Measurements from ENCODE around the gene SFN.
"Not testable (repeated sequence)": the region's sequence is repeated elsewhere in the genome, so short reads cannot be mapped to it uniquely, and the experiment has no call there.

SFN gene

GRCh38 chr1:26828411-26828991 is 34.4 kb upstream of the SFN start:
- TF ChIP-seq Cebpa-rat (IDR thresholded peaks at IDR 0.05) = no peak
- peaks cover 67% of the 10 kb centered on the region for H3K4me1 ChIP-seq
- no peak overlapping the region for H3K4me3 ChIP-seq
- no peaks in the 10 kb centered on the region for H3K9me3 ChIP-seq
- H3K9ac ChIP-seq = peak overlapping the region; percentile 33
- H3K27ac ChIP-seq = 0 out of 2 replicates have a peak overlapping the region, but pooled peaks have one; percentile 18
- peaks cover 42% of the 10 kb centered on the region for H3K36me3 ChIP-seq
- no peaks in the 10 kb centered on the region for H3K27me3 ChIP-seq
- H3K4me2 ChIP-seq = peak overlapping the region; percentile 97
- H4K20me1 ChIP-seq = peaks cover 59% of the 10 kb centered on the region

GRCh38 chr1:26829184-26829911 is 33.6 kb upstream of the SFN start:
- peaks cover 47% of the 10 kb centered on the region for H3K36me3 ChIP-seq
- peaks cover 75% of the 10 kb centered on the region for H3K4me1 ChIP-seq

GRCh38 chr1:26831059-26831458 is 31.9 kb upstream of the SFN start:
- no peak for TF ChIP-seq Cebpa-rat (IDR thresholded peaks at IDR 0.05)
- Histone ChIP-seq H3K27ac (no peak overlapping the region), H4K20me1 (peaks cover 61% of the 10 kb centered on the region), H3K9me3 (no peaks in the 10 kb centered on the region), H3K36me3 (peaks cover 64% of the 10 kb centered on the region), H3K4me1 (peaks cover 69% of the 10 kb centered on the region), H3K4me3 (no peak overlapping the region), H3K27me3 (no peaks in the 10 kb centered on the region), H3K9ac (no peak overlapping the region), H3K4me2 (no peak overlapping the region)

More at GRCh38 chr1:26829184-26829911, 33.6 kb upstream of the SFN start:
- Histone ChIP-seq H3K4me3 (no peak overlapping the region), H3K9me3 (no peaks in the 10 kb centered on the region), H3K27ac (0 out of 2 replicates have a peak overlapping the region, but pooled peaks have one; percentile 18), H3K9ac (peak overlapping the region; percentile 33), H4K20me1 (peaks cover 61% of the 10 kb centered on the region), H3K4me2 (peak overlapping the region; percentile 97), H3K27me3 (no peaks in the 10 kb centered on the region)
- no peak for TF ChIP-seq Cebpa-rat (IDR thresholded peaks at IDR 0.05)

DNA sequence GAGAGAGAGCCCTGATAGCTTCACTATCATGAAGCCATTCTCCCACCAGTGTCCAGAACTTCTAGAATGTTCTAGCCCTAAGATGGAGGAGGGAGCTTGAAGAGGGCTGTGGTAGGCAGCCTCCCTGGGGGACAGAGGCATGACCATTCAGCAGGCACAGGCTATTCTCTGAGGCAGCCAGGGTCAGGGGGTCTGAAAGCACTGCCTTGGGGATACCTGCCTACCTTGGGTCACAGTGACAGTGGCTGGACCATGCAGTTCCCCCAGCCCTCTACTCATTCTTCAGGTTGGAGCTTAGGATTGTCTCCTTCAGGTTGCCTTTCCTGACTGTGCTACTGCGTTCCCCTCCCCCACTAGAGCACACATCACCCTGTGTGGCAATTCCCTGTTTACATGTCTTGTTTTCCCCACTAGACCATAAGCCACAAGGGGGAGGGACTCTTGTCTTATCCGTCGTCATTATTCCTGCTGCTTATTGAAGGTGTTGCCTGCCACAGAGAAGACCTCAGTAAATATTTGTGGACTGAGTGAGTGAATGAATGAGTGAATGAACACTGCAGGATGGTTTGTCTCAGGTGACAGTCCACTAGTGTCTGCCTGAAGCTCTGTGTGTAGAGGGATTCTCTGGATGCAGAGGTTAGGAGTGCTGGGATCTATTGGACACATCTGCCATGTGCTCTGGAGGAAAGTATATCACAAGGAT is 31.3 kb upstream of the SFN start:
- Histone ChIP-seq H3K9ac (peak overlapping the region; percentile 25; the same call in 1 of the 2 replicates), H3K36me3 (peaks cover 71% of the 10 kb centered on the region), H3K4me1 (peaks cover 67% of the 10 kb centered on the region), H3K27me3 (no peaks in the 10 kb centered on the region), H4K20me1 (peaks cover 61% of the 10 kb centered on the region), H3K4me3 (no peak overlapping the region), H3K27ac (0 out of 2 replicates have a peak overlapping the region, but pooled peaks have one; percentile 29), H3K4me2 (no peak overlapping the region; the same call in 1 of the 2 replicates), H3K9me3 (no peaks in the 10 kb centered on the region)
- TF ChIP-seq Cebpa-rat (IDR thresholded peaks at IDR 0.05) = no peak

DNA sequence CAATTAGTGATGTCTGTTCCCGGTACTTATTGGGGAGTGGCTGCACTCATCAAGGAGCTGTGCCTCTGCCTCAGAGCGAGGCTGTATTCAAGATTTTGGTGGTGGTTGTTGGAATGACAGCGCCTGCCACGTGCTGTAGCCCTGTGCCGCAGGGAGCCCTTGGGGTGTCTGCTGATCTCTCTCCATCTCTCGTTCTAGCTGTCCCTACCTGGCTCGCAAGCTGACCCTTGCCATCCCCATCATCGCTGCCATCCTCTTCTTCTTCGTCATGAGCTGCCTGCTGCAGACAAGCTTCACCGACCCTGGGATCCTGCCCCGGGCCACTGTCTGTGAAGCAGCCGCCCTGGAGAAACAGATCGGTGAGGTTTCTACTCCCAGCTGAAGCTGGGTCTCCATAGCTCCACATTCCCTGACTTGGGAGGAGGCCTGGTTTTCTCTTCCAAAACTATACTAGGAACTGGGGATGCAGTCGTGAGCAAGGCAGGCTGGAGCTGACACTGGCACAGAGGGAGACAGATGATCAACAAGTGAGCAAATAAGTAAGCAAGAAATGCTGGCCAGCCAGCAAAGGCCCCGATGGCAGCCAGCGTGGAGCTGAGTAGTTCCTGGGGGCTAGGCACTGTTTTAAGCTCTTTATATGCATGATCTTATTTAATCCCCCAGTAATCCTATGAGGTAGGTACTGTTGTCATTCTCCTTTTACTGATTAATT is 30.5 kb upstream of the SFN start:
- H3K9ac ChIP-seq = peak overlapping the region; percentile 25; the same call in 1 of the 2 replicates
- H3K36me3 ChIP-seq = peaks cover 74% of the 10 kb centered on the region
- H3K4me1 ChIP-seq = peaks cover 65% of the 10 kb centered on the region
- no peak overlapping the region for H3K4me3 ChIP-seq
- H4K20me1 ChIP-seq = peaks cover 58% of the 10 kb centered on the region
- H3K4me2 ChIP-seq = peak overlapping the region; percentile 88
- H3K27me3 ChIP-seq = no peaks in the 10 kb centered on the region
- H3K27ac ChIP-seq = no peak overlapping the region
- no peaks in the 10 kb centered on the region for H3K9me3 ChIP-seq
- no peak for TF ChIP-seq Cebpa-rat (IDR thresholded peaks at IDR 0.05)

- peaks cover 52% of the 10 kb centered on the region for H4K20me1 ChIP-seq
- H3K36me3 ChIP-seq = peaks cover 87% of the 10 kb centered on the region
- peak overlapping the region; percentile 82 for H3K27ac ChIP-seq
- peak overlapping the region; percentile 88 for H3K4me2 ChIP-seq
- no peaks in the 10 kb centered on the region for H3K9me3 ChIP-seq
- H3K27me3 ChIP-seq = no peaks in the 10 kb centered on the region
- H3K4me3 ChIP-seq = no peak overlapping the region
- no peak for TF ChIP-seq Cebpa-rat (IDR thresholded peaks at IDR 0.05)
- H3K4me1 ChIP-seq = peaks cover 53% of the 10 kb centered on the region
- peak overlapping the region; percentile 68 for H3K9ac ChIP-seq
Measured at GRCh38 chr1:26833432-26834405, 29.2 kb upstream of the SFN start.

GRCh38 chr1:26837665-26838064 is 25.3 kb upstream of the SFN start:
- H3K9ac ChIP-seq, H3K27ac ChIP-seq, H3K4me3 ChIP-seq, H3K9me3 ChIP-seq, H3K27me3 ChIP-seq, H3K4me2 ChIP-seq: not testable (repeated sequence)
- H3K4me1 ChIP-seq = peaks cover 21% of the 10 kb centered on the region
- H4K20me1 ChIP-seq = peaks cover 25% of the 10 kb centered on the region
- peaks cover 92% of the 10 kb centered on the region for H3K36me3 ChIP-seq

DNA sequence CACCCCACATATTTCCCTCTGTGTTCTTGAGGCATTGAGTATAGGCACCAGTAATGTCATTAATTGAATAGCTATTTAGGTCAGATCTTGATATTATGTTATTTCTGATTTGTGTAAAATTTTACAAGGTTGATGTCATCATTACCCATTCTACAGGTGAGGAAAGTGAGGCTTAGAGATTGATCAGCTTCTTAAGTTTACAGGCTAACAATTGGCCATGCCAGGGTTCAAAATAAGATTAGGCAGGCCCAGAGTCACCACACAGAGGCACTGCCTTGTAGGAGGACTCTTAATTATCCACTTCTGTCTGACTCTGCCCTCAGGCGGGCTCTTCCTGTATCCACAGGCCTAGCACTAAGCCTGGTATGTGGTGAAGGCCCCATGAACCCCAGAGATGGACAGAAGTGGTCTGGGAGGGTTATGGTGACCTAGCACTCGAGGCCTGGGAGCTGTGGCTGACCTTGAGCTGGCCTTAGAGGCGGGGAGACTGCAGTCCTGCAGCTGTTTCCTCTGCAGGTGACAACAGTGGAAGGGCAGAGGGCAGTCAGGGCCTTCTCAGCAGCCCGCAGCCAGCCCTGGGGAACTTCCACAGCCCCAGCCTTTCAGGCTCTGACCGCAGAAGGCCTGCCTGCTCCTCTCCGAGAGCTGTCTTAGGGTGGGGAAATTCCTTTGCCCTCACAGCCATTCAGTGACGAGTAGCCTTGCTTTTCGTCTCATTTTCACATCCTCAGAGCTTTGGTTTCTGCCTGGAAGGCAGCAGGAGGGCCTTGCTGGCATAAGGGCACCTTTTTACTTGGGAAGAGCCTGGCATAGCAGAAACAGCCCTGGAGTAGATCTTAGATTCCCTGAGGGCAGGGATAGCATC is 24.2 kb upstream of the SFN start:
- peak overlapping the region; percentile 38; the same call in 1 of the 2 replicates for H3K9ac ChIP-seq

More for the DNA sequence above, 24.2 kb upstream of the SFN start:
- Histone ChIP-seq H3K36me3 (peaks cover 95% of the 10 kb centered on the region), H3K27me3 (no peaks in the 10 kb centered on the region), H3K4me3 (no peak overlapping the region), H3K4me1 (peaks cover 11% of the 10 kb centered on the region), H3K4me2 (no peak overlapping the region), H3K9me3 (no peaks in the 10 kb centered on the region), H3K27ac (no peak overlapping the region), H4K20me1 (peaks cover 16% of the 10 kb centered on the region)
- no peak for TF ChIP-seq Cebpa-rat (IDR thresholded peaks at IDR 0.05)

Data from BLaER1 (cell line).